Measurements from ENCODE around the gene ANXA8L1.
A peak's percentile ranks its signal among the peaks of the same experiment; 100 is the strongest.
"Not testable (repeated sequence)": the region's sequence is repeated elsewhere in the genome, so short reads cannot be mapped to it uniquely, and the experiment has no call there.

The ANXA8L1 gene

DNA sequence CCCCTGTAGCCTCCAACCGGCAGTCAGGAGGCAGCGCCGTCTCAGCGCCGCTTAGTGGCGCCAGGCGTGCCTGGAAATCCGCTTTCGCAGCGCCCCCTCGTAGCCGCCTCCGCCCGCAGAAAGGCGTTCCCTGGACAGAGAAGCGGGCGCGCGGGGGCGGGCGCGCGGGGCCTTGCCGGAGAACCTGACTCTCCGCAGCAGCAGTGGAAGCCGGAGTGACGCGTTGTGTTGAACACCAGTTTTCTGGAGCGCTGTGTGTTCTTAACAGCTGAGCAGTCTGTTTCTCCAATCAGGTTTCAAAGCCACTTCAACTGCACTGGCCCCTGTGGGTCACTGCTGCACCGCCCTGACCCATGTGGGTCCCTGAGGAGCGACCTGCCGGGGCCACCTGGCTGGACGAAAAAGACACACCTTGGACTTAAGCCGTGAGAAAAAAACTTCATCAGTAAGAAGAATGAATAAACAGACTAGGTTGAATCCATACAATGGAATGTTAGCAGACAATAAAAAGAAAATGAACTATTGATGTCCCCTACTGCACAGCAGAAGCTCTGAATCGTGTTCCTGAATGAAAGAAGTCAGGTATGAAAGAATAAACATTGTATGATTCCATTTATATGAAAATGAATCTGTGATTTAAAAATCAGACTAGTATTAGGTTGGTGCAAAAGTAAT, 22.8 kb downstream of the ANXA8L1 start:
- peak; percentile 50 for DNase-seq

DNA sequence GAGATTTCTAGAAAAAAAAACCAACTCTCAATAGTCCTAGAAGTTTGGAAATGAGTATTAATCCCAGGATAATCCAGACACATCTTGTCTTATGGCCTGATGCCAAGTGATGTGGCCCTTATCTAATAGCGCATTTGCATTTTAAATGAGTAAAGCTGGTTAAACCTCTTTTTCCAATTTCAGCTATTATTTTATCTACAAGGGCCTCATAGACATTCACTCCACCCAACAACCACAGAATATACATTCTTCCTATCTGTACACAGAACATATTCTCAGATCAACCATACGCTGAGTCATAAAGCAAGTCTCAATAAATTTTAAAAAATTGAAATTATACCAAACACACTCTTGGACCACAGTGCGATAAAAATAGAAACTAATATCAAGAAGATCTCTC, 34.0 kb downstream of the ANXA8L1 start:
- DNase-seq = not testable (repeated sequence)

DNA sequence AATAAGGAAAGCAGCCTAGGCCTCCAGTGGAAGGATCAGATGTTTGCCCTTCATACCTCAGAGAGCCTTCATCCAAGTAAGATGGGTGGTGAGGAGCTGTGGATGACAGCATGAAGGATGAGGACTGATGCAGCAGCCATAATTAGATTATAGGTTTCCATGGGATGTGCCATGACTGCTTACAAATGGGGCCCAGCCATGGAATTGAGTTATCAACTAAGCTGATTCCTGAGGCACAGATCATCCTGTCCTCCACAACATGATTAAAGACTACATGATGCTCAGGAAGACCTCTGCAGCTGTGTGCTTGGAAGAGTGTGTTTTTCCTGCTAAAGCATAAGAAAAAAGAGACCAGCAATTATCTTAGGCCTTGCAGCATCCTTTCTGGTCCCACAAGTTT, 35.5 kb downstream of the ANXA8L1 start:
- DNase-seq = not testable (repeated sequence)

DNA sequence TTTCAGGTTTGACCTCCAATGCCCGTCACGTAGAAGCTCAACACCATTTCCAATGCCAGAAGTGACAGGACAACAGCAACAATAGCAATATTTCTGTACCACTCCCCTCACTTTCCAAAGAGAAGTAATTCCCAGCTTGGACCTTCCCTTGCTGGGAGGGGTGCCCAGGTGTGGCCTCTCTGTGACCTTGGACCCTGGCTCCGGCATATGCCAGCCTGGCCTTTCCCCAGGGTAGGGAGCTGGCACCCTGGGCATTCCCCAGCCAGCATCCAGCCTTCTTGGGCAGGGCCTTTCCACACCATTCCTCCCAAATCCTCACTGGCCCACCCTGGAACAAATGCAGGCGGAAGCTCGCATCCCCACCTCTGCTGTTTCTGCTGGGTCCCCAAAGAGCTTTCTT, 37.1 kb downstream of the ANXA8L1 start:
- DNase-seq = not testable (repeated sequence)

DNA sequence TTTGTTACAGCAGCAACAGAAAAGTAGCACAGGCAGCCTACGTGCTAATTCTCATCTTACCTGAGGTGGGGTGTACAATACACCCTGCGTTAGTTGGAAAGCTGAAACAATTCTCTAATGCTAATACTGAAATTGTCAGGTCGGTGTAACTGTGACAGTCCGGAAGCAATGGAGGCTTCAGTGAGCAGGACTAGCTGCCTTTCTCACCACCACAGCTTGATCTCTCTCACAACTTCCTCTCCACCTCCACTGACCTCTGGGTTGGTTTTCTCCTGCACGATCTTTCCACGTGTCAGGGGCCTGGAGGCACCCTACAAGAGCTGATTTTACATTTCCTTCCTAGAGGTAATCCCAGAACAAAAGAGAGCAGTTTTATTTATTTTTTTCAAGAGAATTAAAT, 39.7 kb downstream of the ANXA8L1 start:
- not testable (repeated sequence) for DNase-seq

DNA sequence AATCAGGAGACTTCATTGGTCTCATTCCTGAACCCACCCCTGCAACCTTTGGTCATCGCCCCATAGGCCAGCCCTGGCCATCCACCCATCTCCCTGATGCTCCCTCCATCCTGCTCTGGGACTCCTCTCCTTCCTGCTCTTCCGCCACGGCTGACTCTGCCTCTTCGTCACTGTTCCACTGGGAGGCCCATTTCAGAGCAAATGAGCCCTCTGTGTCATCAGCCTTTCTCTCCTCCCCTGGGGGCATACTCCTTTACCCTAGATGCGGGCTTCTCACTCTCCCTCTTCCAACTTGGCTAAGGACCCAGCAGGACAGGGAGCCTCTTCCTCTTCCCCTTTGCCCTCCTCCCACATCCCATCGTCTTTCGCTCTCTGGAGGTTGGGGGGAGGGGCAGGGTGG, 42.7 kb downstream of the ANXA8L1 start:
- DNase-seq = not testable (repeated sequence)

DNA sequence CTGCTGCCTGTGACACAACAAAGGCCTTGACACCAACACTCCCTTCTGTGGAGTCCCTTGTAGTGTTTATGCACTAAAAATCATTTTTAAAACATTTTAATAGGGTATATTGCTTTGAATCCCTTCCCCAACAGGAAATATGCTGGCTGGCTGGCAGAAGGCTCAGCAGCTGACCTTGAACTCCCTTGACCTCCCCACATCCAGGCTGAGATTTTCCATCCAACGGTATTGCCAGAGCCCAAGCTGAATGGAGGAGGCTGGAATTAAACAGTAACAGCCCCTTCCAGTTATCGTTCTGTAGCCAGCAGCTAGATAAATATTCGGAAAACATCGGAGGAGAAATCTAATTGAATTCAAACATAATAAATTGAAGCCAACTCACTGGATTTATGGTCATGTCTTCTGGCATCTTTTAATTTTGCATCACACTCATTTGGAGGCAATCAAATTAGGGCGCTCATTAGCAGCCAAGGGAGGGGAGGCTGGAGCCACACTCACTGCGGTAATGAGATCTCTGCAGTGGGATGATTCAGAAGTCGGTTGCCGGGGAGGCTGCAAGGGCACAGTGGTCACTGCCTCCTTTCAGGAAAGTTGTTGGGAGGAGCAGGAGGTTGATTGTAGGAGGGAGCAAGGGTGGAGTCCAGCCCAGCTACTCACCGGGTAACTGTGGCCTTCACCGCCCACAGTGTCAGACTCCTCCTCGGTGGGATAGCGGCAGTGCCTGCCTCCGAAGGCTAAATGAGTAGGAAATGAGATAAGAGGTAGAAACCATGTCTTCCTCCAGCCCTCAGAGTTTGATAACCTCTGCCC, 44.2 kb downstream of the ANXA8L1 start:
- DNase-seq = not testable (repeated sequence)

DNA sequence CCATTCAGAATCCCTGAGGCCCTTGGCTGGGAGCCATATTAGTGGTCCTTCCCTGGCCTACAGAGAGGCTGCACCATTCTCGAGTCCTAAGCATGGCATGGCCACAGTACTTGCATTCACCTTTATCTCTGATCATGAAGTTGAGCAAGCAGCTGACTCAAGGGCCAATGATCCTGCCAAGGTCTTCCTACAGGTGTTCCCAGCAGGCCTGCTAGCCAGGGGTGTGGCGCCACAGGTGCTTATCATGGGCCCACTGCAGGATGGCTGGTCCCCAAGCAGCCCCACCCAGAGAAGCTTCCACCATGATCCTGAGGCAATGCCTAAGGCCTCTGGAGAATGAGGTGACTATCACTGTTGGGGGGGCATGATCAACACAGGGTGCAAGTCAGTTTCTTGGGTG, 48.0 kb downstream of the ANXA8L1 start:
- DNase-seq = not testable (repeated sequence)

DNA sequence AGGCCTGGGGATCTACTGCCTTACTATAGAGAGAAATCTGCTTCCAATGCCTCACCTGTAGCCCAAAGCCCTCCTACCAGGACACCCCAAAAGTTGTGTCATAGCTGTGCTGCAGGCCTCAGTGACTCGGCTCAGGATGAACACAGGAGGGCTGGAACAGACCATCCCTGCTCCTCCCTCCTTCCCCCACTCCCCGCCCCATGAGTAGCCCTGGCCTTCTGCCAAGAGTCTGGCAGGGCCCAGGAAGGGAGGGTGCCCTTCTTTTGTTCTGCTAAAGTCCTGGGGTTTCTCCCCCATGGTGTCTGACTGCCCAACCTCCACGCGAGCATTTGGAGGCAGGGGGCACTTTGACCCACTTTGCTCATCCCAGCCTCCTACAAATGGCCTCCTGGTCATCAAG, 65.4 kb downstream of the ANXA8L1 start:
- DNase-seq = not testable (repeated sequence)

Data from NCI-H226 (cell line).